ENCODE results near the gene MAST1.

- no peak for TF ChIP-seq CTCF (IDR thresholded peaks at IDR 0.05)
- no peak for TF ChIP-seq POLR2A (IDR thresholded peaks at IDR 0.05)
Measured at GRCh38 chr19:12842511-12842910, 4.2 kb downstream of the MAST1 start.

Measured in prostate gland (tissue), 2 donors.